Measurements from ENCODE around the gene STK32C.

DNA sequence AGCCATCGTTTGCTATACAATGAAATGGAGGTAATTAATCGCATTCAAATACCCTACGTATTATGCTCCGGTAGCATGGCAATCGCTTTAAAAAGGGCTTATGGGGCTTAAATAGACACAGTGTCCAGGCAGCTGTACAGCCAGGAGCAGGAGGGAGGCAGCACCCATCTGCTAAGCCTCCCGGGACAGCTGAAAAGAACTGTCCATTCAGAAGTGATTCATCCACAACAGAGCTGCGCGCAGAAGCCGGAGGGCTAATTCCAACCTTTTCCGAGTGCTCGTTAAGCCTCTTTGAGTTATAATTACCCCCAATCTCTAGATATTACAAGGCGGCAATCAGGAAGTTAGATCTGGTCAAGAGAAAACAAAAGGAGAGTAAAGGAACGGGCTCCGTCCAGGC lies 62.7 kb downstream of the STK32C start:
- TF ChIP-seq HDGF (IDR thresholded peaks at IDR 0.05; ENCODE audit: borderline replicate concordance) (no peak), SUZ12 (IDR thresholded peaks at IDR 0.05) (no peak), FOXA1 (IDR thresholded peaks at IDR 0.05) (no peak), TARDBP (IDR thresholded peaks at IDR 0.05) (no peak), ELF4 (IDR thresholded peaks at IDR 0.05) (no peak), NFRKB (IDR thresholded peaks at IDR 0.05) (no peak), BHLHE40 (IDR thresholded peaks at IDR 0.05; ENCODE audit: borderline replicate concordance) (no peak)

Data from HEK293T (cell line).